ENCODE measurements around the gene COL9A2.
A peak's percentile ranks its signal among the peaks of the same experiment; 100 is the strongest.
"Not testable (repeated sequence)": the region's sequence is repeated elsewhere in the genome, so short reads cannot be mapped to it uniquely, and the experiment has no call there.

Gene COL9A2

GRCh38 chr1:40332695-40333094 lies 15.6 kb upstream of the COL9A2 start:
- intact Hi-C loops (cut with DNase I) = no loop called here
- DNase-seq = no peak

- intact Hi-C loops (cut with DNase I); DNase-seq: not testable (repeated sequence)
These were observed 14.3 kb upstream of the COL9A2 start for GRCh38 chr1:40331403-40331802.

- DNase-seq = no peak
- intact Hi-C loops (cut with DNase I) = loop anchor here (5.0 to 10.0 kb wide), 2 partner anchors 76 to 157 kb away; partner anchors contain the start of gene RLF
These were observed 2.0 kb upstream of the COL9A2 start for GRCh38 chr1:40318970-40319621.

DNA sequence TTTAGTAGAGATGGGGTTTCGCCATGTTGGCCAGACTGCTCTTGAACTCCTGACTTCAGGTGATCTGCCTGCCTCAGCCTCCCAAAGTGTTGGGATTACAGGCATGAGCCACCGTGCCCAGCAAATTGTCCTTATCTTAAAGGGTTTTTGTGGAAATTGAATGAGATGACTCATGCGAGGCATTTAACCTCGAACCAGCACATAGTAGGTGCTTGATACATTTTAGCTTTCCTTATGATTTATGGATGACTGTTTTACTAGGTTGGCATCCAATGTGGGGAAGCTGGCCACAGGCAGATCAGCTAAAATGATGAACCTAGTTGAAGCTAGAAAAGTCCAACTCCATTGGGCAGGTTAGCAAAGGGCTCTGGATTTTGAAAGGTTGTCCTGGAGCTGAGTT lies 1.4 kb upstream of the COL9A2 start:
- intact Hi-C loops (cut with DNase I) = loop anchor here (5.0 to 10.0 kb wide), 2 partner anchors 76 to 156 kb away; partner anchors contain the start of gene RLF
- no peak for DNase-seq

DNA sequence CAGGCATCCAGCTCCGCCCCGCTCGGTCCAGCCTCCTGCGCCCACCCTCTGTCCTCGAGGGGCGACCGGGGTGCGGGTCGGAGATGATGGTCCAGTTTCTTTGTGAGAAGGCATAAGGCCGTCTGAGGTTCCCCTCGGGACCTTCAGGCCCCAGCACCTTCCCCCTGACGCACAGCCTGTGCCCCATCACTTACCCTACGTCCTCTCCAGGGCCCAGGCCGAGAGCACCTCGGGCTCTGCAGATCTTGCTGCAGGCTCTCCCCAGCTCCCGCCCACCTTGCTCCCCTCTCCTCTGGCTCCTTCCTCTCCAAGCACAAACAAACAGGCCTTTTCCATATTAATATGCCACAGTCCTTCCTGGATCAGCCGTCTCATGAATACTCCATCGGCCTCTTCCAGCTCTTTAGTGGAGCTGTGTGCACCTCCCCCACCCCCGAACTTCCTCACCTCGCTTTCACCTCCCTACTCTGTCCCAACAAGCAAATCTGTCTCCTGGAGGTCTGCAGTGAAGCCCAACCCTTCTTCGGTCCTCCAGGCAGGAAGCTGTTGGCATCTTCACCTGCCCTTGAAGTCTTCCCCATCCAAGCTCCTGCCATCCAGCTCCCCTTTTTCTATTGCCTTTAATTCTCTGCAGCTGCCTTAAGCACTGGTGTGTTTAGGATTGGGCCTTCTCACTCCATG lies 448 bp upstream of the COL9A2 start:
- DNase-seq = peak in 10 of 42 donors; percentile 8 to 52 (median 28)
- intact Hi-C loops (cut with DNase I) = loop anchor here (5.0 to 10.0 kb wide), 2 partner anchors 77 to 155 kb away; partner anchors contain the start of gene RLF

GRCh38 chr1:40315795-40316594 lies 1.1 kb downstream of the COL9A2 start:
- peak in 38 of 42 donors; percentile 21 to 80 (median 56) for DNase-seq
- intact Hi-C loops (cut with DNase I) = loop anchor here (2.0 to 10.0 kb wide), 3 partner anchors 57 to 154 kb away; partner anchors contain the start of genes RLF and ZMPSTE24

- intact Hi-C loops (cut with DNase I) = loop anchor here (2.0 to 10.0 kb wide), 3 partner anchors 57 to 153 kb away; partner anchors contain the start of genes RLF and ZMPSTE24
- DNase-seq = peak; percentile 82 to 96 (median 92)
These were observed 1.8 kb downstream of the COL9A2 start for GRCh38 chr1:40315239-40315794.

GRCh38 chr1:40314721-40315238 lies 2.3 kb downstream of the COL9A2 start:
- intact Hi-C loops (cut with DNase I) = loop anchor here (2.0 to 10.0 kb wide), 3 partner anchors 56 to 152 kb away; partner anchors contain the start of genes RLF and ZMPSTE24
- peak in 30 of 42 donors; percentile 21 to 68 (median 44) for DNase-seq

- no peak for DNase-seq
- intact Hi-C loops (cut with DNase I) = loop anchor here (2.0 to 10.0 kb wide), 2 partner anchors 55 to 81 kb away; partner anchors contain the start of gene ZMPSTE24
These were observed 2.9 kb downstream of the COL9A2 start for GRCh38 chr1:40313958-40314720.

DNA sequence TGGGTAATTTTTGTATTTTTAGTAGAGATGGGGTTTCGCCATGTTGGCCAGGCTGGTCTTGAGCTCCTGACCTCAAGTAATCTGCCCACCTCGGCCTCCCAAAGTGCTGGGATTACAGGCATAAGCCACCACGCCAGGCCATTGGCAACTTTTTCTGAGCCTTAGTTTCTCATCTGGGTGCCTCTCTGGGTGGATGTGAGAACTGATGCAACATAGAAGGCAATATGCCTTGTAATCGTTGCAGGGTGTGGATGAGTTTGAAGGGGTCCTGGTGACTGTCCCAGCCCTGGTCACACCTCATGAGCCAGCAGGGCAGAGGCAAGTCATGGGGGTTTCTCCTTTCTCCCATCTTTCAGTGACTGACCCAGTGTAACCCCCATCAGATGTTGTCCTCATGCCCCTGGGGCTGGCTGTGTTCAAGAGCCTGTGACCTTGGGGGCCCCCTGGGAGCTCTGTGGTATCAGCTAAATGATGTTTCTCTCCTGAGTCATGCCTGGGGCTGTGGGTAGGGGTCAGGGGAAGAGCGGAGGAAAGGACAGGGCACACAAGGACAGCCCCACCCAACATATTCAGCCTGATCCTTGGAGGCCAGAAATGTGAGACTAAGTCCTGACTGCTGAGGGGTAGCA lies 3.6 kb downstream of the COL9A2 start:
- intact Hi-C loops (cut with DNase I) = loop anchor here (10.0 kb wide), 1 partner anchor 81 kb away; no protein-coding TSS in a partner anchor
- DNase-seq = no peak

DNA sequence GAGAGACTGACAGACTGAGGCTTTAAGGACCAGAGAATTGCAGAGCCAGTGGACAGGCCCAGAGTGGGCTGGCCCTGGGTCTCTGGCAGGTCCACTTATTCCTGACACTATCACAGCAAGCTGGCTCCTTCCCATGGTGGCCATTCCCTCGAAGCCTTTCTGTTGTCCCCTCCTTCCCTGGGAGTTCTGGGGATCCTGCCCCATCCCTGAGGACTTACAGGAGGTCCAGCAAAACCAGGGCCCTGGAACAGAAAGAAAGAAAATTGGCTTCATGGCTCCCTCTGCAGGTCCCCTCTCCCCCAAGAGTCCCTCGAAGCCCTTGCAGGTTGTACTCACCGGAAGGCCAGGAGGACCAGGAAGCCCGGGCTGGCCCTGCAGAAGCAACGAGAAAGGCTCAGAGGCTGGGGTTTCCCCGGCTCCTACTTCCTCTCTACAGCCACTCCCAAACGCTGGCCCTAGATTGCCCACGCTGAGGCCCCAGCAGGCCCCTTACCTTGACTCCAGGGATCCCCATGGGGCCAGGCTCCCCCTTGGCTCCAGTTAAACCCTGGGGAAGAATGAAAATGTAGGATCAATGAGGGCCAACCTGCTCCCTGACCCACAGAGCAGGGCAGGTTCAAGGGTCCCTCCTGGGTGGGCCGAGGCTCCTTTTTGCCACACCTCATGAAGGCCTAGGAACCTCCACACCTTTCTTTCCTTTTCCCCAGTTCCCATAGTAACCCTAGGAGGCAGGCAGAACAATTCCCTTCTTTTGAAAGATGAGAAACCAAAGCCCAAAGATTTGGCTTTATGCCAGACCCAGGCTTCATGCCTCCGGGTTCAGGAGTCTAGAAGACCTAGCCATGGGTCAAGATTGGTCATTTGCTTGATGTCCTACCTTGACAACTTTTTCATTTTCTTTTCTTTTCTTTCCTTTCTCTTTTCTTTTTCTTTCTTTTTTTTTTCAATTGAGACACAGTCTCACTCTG lies 4.6 kb downstream of the COL9A2 start:
- DNase-seq = peak in 18 of 42 donors; percentile 14 to 57 (median 39)
- intact Hi-C loops (cut with DNase I) = loop anchor here (10.0 kb wide), 1 partner anchor 82 kb away; no protein-coding TSS in a partner anchor

- no peak for DNase-seq
- intact Hi-C loops (cut with DNase I) = loop anchor here (10.0 kb wide), 1 partner anchor 83 kb away; no protein-coding TSS in a partner anchor
These were observed 5.4 kb downstream of the COL9A2 start for GRCh38 chr1:40311692-40312091.

DNA sequence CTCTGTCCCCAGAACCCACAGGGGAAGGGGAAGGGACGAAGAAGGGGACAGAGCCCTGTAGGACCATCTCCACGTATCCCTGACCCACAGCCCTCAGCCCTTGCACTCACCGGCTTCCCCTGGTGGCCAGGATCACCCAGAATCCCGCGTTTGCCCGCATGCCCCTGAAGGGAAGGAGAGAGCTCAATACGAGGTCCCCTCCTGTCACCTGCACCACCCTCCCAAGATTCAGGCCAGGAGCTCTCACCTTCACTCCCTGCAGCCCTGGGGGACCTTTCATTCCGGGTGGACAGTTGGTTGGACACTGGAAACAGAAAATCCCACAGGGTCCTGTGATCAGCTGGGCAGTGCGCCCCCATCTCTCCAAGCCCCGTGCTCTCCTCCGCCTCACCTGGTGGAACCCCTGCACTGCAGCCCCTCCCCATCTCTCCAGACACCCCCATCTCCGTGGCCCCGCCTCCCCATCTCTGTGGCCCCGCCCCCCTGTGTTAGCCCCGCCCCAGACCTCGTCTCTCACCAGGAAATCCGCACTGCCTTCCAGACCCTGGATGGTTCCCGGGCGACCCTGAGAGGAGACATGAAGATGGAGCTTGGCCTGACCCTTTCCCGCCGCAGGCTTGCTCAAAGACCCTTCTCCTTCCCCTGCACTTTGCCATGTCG lies 6.0 kb downstream of the COL9A2 start:
- DNase-seq = no peak
- intact Hi-C loops (cut with DNase I) = loop anchor here (10.0 kb wide), 1 partner anchor 84 kb away; no protein-coding TSS in a partner anchor

GRCh38 chr1:40310129-40310461 lies 7.0 kb downstream of the COL9A2 start:
- intact Hi-C loops (cut with DNase I) = loop anchor here (10.0 kb wide), 1 partner anchor 85 kb away; no protein-coding TSS in a partner anchor
- DNase-seq = no peak

GRCh38 chr1:40309374-40310128 lies 7.5 kb downstream of the COL9A2 start:
- intact Hi-C loops (cut with DNase I) = loop anchor here (10.0 kb wide), 1 partner anchor 85 kb away; no protein-coding TSS in a partner anchor
- DNase-seq = peak in 22 of 42 donors; percentile 18 to 76 (median 50)

Measured in head of caudate nucleus (tissue), 42 donors.